GM18873 (cell line): ENCODE measurements around the gene IPP.
A peak's percentile ranks its signal among the peaks of the same experiment; 100 is the strongest.
"Not testable (repeated sequence)": the region's sequence is repeated elsewhere in the genome, so short reads cannot be mapped to it uniquely, and the experiment has no call there.

Experiments
- ATAC-seq: cut with Tn5 transposase; IDR thresholded peaks from one replicate; pipeline ENCODE4 v1.9.1; 2021; ENCODE audit warnings: mild to moderate bottlenecking, moderate library complexity, moderate number of reproducible peaks; ENCODE audit not compliant: unreplicated experiment, low FRiP score

Gene IPP

DNA sequence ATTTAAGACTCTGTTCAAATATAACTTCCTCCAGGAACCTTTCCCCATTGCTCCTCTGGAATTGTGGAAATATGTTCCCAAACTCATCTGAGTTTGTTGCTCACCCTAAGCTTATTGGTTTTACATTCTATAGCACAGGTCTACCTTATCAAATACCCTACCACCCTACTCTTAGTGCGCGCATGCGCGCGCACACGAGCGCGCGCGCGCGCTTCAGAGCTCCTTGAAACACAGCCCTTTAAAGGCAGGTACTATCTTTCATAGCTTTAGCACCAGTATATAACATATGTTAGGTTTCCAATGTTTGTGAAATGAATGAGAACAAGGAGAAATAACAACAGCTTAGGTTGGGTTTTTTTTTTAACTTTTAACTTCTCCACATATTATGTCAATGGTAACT lies 3.5 kb downstream of the IPP start:
- ATAC-seq = no peak

DNA sequence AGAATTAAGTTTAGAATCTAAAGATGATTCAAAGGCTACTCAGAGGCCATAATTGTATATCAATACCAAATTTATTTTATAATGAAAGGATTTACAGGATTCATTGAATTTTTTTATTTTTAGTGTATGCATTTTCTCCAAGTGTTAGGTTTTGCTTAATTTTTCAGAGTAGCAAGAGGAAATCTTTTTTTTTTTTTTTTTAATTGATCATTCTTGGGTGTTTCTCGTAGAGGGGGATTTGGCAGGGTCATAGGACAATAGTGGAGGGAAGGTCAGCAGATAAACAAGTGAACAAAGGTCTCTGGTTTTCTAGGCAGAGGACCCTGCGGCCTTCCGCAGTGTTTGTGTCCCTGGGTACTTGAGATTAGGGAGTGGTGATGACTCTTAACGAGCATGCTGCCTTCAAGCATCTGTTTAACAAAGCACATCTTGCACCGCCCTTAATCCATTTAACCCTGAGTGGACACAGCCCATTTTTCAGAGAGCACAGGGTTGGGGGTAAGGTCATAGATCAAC lies 10.8 kb downstream of the IPP start:
- ATAC-seq = not testable (repeated sequence)

DNA sequence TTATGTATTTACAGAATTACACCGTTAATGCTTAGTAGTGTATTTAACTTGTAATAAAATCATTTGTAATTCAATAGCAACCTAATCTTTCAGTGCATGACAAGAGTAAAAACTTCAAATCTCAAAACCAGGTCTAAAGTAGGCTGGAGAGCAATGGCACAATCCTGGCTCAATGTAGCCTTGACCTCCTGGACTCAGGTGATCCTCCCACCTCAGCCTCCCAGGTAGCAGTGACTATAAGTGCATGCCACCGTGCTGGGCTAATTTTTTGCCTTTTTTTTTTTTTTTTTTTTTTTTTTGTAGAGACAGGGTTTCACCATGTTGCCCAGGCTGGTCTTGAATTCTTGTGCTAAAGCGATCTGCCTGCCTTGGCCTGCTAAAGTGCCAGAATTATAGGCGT lies 11.3 kb downstream of the IPP start:
- no peak for ATAC-seq

DNA sequence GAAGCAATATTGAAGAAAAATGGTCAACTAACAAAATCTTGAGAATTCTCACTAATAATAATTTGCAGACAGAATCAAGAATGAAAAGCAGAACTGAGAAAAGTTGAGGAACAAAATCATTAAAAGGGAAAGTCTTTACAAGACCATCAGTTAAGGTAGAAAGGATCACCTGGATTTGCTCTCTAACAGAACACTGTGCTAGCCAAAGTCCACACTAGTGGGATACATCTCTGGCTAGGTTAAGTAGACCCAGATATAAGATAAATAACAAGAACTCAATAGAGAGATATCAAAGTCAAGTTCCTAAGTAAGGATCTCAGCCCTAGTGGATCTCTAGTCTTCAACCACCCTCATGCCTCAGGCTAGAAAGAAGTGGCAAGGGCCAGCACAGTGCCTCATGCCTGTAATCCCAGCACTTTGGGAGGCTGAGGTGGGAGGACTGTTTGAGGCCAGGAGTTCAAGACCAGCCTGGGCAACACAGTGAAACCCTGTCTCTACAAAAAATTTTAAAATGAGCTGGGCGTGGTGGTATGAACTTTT lies 19.6 kb downstream of the IPP start:
- ATAC-seq = no peak

DNA sequence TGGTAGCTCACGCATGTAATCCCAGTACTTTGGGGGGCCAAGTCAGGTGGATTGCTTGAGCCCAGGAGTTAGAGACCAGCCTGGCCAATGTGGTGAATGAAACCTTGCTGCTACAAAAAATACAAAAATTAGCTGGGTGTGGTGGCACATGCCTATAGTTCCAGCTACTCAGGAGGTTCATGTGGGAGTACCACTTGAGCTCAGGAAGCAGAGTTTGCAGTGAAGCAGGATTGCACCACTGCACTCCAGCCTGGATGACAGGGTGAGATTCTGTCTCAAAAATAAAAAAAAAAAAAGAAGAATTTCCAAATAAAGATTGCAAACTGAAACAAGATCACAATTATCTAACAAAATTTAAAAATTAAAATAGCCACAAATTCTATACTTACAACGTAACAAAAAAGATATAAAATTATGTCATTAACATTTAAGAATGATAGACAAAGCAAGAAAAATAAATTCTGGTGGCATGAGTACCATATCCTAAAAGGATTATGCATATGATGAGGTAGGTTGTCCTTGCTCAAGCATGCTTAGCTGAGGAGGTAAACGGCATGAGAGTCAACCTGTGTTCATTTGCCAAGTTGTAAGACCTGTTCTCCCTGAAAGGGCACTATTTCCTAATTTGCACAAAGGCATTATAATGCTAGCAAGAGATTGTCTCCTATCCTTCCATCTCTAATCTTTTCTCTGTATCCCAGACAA lies 20.2 kb downstream of the IPP start:
- no peak for ATAC-seq

DNA sequence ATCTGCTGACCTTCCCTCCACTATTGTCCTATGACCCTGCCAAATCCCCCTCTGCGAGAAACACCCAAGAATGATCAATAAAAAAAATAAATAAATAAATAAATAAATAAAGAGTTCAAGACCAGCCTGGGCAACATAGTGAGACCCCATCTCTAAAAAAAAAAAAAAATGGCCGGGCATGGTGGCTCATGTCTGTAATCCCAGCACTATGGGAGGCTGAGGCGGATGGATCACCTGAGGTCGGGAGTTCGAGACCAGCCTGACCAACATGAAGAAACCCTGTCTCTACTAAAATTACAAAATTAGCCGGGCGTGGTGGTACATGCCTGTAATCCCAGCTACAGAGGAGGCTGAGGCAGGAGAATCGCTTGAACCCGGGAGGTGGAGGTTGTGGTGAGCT lies 24.4 kb downstream of the IPP start:
- ATAC-seq = not testable (repeated sequence)

DNA sequence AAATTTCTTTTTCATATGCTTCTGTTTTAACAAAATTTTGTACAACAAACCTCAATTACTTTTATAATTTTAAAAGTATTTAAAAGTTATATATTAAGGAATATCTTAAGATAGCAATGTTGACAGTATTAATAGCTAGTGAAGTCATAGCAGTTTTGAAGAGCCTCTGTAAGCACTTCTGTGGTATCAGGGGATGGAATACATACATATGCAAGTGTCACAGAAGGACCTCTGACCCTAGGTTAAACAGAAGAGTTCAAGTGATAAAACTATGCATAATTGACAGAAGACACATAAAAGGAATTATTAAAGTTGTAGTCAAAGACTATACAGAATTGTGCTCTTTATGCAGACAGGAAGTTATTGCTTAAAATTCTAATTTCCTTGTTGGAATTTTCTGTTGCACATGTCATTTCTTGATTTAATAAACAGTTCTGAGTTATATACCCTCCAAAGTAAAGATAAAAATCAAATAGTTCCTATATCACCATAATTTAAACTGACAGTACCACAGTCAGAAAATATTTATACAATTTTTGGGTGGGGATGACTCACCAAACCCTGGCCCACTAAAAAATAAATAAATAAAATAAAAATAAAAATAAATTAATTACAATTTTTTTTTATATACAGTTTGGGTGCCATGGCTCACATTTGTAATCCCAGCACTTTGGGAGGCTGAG lies 27.1 kb downstream of the IPP start:
- no peak for ATAC-seq

- ATAC-seq = no peak
Observed at GRCh38 chr1:45722809-45723208, 27.6 kb downstream of the IPP start.

DNA sequence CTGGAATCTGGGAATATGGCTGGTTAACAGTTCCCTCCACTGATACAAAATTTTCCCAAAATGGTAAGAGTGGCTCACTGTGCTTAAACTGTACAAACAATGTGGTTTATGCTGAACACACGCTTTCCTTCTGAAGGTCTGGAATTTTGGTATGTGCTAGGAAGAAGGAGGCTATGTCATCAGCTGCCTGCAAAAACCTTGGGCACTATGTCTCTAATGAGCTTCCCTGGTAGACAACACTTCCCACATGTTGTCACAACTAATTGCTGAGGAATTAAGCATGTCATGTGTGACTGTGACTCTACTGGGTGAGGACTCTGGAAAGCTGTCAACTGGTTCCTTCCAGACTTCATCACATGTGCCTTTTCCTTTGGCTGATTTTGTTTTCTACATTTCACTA lies 29.2 kb downstream of the IPP start:
- ATAC-seq = no peak

DNA sequence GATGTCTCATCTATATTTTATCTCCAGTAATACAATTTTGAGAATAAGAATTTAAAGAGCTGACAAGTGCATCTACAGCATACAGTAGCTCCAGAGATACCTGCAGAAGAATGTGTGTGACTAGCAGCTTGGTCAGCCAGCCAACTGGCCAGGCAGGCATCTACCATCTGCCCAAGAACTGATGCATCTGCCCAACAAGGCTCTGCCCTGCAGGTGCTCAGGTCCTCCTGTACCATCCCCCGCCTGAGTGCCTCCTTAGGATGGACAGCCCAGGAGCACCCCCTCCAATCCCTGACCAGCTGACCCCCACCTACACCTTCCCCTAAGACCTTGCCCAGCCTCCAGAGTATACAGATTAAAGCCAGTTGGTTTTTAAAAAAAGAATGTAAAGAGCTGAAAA lies 32.2 kb downstream of the IPP start:
- ATAC-seq = no peak

GRCh38 chr1:45717386-45717785 lies 33.1 kb downstream of the IPP start:
- not testable (repeated sequence) for ATAC-seq

DNA sequence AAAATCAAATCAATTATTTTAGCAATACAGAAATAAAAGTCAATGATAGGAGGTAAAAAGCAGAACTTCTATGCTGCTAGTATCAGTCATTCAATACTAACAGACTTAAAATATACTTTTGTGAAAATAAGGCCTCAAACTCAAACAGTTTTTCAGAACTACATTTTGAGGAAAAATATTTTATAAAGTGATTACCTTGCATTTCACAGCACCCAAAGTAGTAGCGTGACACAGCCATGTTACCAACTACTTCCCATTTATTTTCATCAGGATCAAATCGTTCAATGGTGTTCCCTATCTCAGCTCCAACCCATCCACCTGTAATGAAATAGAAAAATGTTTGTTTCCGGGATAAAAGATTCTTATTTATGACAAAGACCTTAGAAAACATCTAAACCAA lies 33.8 kb downstream of the IPP start:
- ATAC-seq = no peak

- ATAC-seq = no peak
Observed at GRCh38 chr1:45713711-45714110, 36.7 kb downstream of the IPP start.

DNA sequence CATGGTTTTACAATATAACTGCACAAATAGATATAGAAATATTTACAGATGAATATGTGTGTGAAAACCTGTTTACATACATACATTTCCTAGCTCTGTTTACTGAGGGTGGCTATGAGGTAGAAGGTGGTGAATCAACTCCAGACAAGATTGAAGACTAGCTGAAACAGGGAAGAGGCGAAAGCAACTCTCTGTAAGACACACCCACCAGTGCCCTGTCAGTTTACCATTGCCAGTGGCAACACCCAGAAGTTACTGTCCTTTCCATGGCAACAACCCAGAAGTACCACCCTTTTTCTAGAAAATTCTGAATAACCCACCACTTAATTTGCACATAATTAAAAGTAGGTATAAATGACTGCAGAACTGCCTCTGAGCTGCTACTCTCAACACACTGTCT lies 45.8 kb downstream of the IPP start:
- no peak for ATAC-seq

GRCh38 chr1:45694823-45695222 lies 55.6 kb downstream of the IPP start:
- no peak for ATAC-seq

GRCh38 chr1:45693811-45694210 lies 56.6 kb downstream of the IPP start:
- not testable (repeated sequence) for ATAC-seq

DNA sequence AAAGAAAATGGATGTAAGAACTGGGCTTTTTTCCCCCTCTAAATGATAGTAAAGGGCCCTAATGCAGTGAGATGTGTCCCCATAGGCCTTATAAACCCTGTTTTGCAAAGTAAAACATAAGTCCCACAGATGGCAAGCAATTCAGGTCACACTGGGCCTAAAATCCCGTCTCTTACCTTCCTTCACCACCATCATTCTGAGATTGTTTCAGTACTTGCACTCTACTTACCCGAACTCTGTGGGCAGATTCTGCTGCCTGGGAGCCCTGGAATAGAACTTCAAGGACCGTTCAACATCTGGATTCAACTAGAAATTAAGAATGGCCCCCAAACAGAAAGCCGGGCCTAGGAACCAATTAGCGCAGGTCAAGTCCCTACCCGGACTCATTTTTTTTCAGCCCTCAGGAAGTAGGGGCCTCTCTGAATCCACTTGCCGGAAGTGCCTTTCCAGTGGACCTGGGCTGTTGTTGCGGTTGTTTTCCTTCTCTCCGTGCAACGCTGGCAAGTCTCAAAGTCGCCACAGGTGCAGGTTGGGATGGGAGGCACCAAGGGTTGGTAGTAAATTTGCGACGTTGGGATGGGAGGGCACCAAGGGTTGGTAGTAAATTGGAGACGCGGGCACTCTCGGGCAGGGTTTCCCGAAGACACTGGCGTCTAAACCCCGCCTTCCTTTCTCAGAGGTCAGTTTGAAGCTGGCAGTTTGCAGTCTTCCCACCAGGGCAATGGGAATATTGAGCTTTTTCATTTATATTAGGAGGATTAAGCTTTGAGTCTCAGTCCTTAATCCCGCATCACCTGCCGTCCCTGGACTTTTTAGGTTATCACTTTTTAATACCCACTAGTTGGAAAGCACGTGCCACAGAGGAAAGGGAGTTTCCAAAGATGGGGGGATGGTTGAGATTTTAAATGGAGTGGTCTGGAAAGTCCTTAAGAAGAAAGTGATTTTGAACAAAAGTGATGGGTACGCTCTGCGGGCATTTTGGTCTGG lies 62.4 kb downstream of the IPP start, which contains the start of gene TMEM69:
Gene TMEM69 (plus strand): TSS at position 428 of the 987 bp plus-strand sequence. CDS start 2,888 bp downstream, outside the sequence.
- no peak for ATAC-seq

DNA sequence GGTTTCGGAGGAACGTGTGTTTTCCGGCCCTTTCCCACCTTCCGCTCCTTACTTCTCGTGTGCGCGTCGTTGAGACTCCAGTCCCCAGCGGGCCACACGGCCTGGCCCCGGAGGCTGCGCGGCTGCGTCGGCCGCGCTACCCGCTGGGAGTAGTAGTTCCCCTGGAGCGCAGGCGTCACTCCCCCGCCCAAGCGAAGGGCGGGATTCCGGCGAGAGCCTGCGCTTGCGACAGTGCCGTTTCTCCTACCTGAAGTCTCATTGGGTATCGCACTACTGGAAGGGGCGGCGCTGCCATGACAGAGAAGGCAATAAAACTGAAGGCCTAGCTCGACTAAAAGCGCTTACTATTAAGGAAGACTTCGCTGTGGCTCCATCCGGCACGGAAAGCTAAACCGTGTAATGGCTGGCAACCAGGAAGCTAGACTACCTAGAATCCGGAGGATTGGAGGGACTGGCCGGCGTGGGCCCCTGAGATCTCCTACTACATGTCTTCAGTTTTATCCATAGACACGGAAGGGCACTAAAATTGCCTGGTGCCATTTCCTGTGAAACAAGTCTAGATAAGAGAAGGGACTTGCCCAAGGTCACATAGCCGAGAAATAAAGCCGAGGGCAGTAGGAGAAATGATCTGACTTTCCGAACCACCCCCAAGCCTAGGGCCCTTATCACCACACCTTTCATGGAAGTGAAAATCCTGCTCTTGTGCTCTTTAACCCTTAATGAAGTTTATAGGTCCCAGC lies 63.3 kb downstream of the IPP start:
- peak; percentile 55 for ATAC-seq

DNA sequence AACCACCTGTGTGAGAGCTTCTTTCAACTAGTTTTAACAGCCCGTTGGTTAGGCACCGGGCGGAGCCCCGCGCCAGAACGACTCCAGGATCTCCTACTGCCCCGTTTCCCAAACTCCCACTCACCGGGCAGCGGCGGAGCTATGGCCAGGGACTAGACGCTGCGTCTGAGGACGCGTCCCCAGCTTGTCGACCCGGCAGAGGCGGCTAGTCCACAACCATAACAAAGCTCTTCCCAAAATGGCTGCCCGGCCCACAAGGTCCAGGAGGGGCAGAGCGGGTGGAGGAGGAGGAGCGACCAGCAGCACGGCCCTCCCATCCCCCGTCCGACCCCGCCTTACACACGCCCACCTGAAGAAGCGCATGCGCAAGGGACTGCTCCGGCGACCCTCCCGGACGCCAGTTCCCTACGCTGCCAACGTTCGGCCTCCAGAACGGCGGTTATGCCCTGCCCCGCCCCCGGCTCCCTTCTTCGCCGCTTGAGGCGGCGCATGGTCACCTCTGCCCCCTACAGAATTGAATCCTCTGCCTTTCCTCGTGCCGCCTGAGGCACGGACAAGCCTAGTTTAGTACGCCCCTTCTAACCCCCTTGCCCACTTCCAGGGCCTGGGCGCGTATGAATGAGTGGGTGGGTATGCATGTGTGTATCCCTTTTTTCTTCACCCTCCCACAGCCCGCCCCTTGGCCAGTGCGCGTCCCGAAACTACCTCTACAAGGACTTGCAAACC lies 64.0 kb downstream of the IPP start, which contains the start of gene GPBP1L1:
Gene GPBP1L1 (minus strand): TSS at position 246 of the 726 bp plus-strand sequence. CDS start 27,446 bp downstream, outside the sequence.
- ATAC-seq = peak; percentile 54
